K562 (cell line): ENCODE results near the gene GMNN. TPM values are rescaled to one million over a fixed set of nuclear protein-coding genes. Genes with fewer than 3 reads are reported as not detected.

Experiments used
- BCOR ChIP-seq: fragments of 450-650 bp; IDR thresholded peaks from 2 replicates; pipeline ENCODE4 v1.6.1; 2016
- CC2D1A ChIP-seq: fragments of 450-650 bp; IDR thresholded peaks from 2 replicates; pipeline ENCODE4 v1.6.1; 2017; ENCODE audit warnings: mild to moderate bottlenecking
- FOXA1 ChIP-seq: fragments of 450-650 bp; IDR thresholded peaks from 2 replicates; pipeline ENCODE4 v1.6.1; 2016; ENCODE audit warnings: mild to moderate bottlenecking, borderline replicate concordance
- GTF2A2 ChIP-seq: IDR thresholded peaks from 2 replicates; pipeline ENCODE4 v1.6.1; 2016; ENCODE audit warnings: mild to moderate bottlenecking, missing genetic modification characterization, missing compliant biosample characterization
- JUND ChIP-seq, 2 experiments: IDR thresholded peaks; 2 replicates in 1 of 2; 3 replicates in 1 of 2; pipeline ENCODE4 v1.6.1; 2011; ENCODE audit warnings: borderline replicate concordance in 2 of 2, low read depth in 2 of 2, low read length in 2 of 2, improper control_type of control experiment in 1 of 2, missing biosample characterization in 1 of 2, missing genetic modification characterization in 1 of 2, missing genetic modification reagents in 1 of 2
- KDM1A ChIP-seq, 2 experiments: fragments of 450-650 bp; IDR thresholded peaks; 2 replicates each; pipeline ENCODE4 v1.6.1; 2016; ENCODE audit warnings: mild to moderate bottlenecking in 2 of 2
- KLF1 ChIP-seq: fragments of 450-650 bp; IDR thresholded peaks from 2 replicates; pipeline ENCODE4 v1.6.1; 2016; ENCODE audit warnings: missing genetic modification characterization, missing compliant biosample characterization
- MIER1 ChIP-seq: fragments of 450-650 bp; IDR thresholded peaks from 2 replicates; pipeline ENCODE4 v1.6.1; 2016; ENCODE audit warnings: antibody characterized with exemption, mild to moderate bottlenecking, low read depth
- MYNN ChIP-seq, 2 experiments: sonication (generic); formaldehyde crosslinking in 1 of 2; IDR thresholded peaks; 2 replicates each; pipeline versions ENCODE4 v1.5.0 to v1.6.1; 2016 to 2020; ENCODE audit warnings: antibody characterized with exemption in 1 of 2, missing genetic modification reagents in 1 of 2
- OTX1 ChIP-seq: fragments of 450-650 bp; formaldehyde crosslinking; IDR thresholded peaks from 2 replicates; pipeline ENCODE4 v1.4.0; 2022; ENCODE audit warnings: mild to moderate bottlenecking
- RBFOX2 ChIP-seq: fragments of 200-400 bp; formaldehyde crosslinking; IDR thresholded peaks from 2 replicates; pipeline ENCODE4 v1.6.1; 2017; ENCODE audit warnings: low read depth, mild to moderate bottlenecking, low read length, moderate library complexity
- RBM25 ChIP-seq: fragments of 200-400 bp; formaldehyde crosslinking; IDR thresholded peaks from 2 replicates; pipeline ENCODE4 v1.6.1; 2018; ENCODE audit warnings: low read length, low read depth, moderate library complexity; ENCODE audit not compliant: severe bottlenecking
- RERE ChIP-seq: sonication (generic); formaldehyde crosslinking; IDR thresholded peaks from 2 replicates; pipeline ENCODE4 v1.8.0; 2023; ENCODE audit warnings: missing genetic modification reagents, mild to moderate bottlenecking, borderline replicate concordance
- SMAD4 ChIP-seq: fragments of 250-450 bp; sonication (Bioruptor Pico); conservative IDR thresholded peaks from 2 replicates; pipeline ENCODE4 v1.8.0; 2021; ENCODE audit warnings: inconsistent platforms, mild to moderate bottlenecking, moderate library complexity
- SUPT5H ChIP-seq: fragments of 450-650 bp; IDR thresholded peaks from 2 replicates; pipeline ENCODE4 v1.6.1; 2016
- THRB ChIP-seq: fragments of 450-650 bp; formaldehyde crosslinking; conservative IDR thresholded peaks from 2 replicates; pipeline ENCODE4 v1.4.0; 2022; ENCODE audit warnings: mild to moderate bottlenecking, missing genetic modification characterization
- ZFPM2 ChIP-seq: fragments of 250-450 bp; sonication (Bioruptor Pico); IDR thresholded peaks from 2 replicates; pipeline ENCODE4 v1.5.1; 2022; ENCODE audit warnings: mild to moderate bottlenecking
- ZNF143 ChIP-seq: sonication (generic); formaldehyde crosslinking; IDR thresholded peaks from 2 replicates; pipeline ENCODE4 v1.9.0; 2022; ENCODE audit warnings: mild to moderate bottlenecking, missing genetic modification reagents
- ZNF282 ChIP-seq: sonication (generic); formaldehyde crosslinking; IDR thresholded peaks from 2 replicates; pipeline ENCODE4 v1.8.1; 2023; ENCODE audit warnings: missing genetic modification reagents
- ZNF511 ChIP-seq: sonication (generic); formaldehyde crosslinking; IDR thresholded peaks from 2 replicates; pipeline ENCODE4 v1.8.0; 2022; ENCODE audit warnings: mild to moderate bottlenecking, missing genetic modification reagents
- polyA plus RNA-seq, 8 experiments: library from polyadenylated mRNA; depleted of rRNA in 4 of 8; stranded (reverse) in 5 of 8; unstranded in 3 of 8; fragments of >200 nt; fragmentation: Nextera tagmentation in 2 of 8; fragmentation: Illumina TruSeq in 1 of 8; extraction: Ambion mirVana in 2 of 8; extraction: Trizol in 1 of 8; gene quantifications; 2 replicates each; pipeline versions ENCODE4 v1.2.1 to v1.2.3, GENCODE V29; 2011 to 2014; ENCODE audit warnings: inconsistent platforms in 1 of 8, missing spikeins in 1 of 8
- total RNA-seq, 7 experiments: library from RNA; depleted of rRNA in 6 of 7; stranded (reverse); fragments of >200 nt in 6 of 7; fragmentation: Illumina TruSeq in 2 of 7; extraction: Trizol in 2 of 7; gene quantifications; 2 replicates each; pipeline versions ENCODE4 v1.2.1 to v1.2.3, GENCODE V29; 2011 to 2021; ENCODE audit warnings: low replicate concordance in 1 of 7

GMNN gene
- total and polyA plus RNA-seq, 9 of the 15 experiments (the other 6 are each of a cell fraction or from before 2014, with no cell fraction given), result 144 to 370 (median 210) TPM

- peak; percentile 29; the same call in 1 of the 2 replicates for TF ChIP-seq BCOR
- TF ChIP-seq CC2D1A, result peak; percentile 63
- peak; percentile 99 for TF ChIP-seq SUPT5H
- TF ChIP-seq KDM1A (IDR thresholded peaks at IDR 0.05), result no peak
- peak; percentile 85; the same call in 1 of the 2 replicates for TF ChIP-seq ZNF511 (CRISPR knock-in tag)
- TF ChIP-seq KLF1, result peak; percentile 64
- TF ChIP-seq RBFOX2, result peak; percentile 98
- peak; percentile 99 for TF ChIP-seq RBM25
- no peak for TF ChIP-seq ZFPM2 (CRISPR knock-in tag)
- no peak for TF ChIP-seq ZNF143 (CRISPR knock-in tag)
- TF ChIP-seq GTF2A2, result no peak
- TF ChIP-seq MYNN (IDR thresholded peaks at IDR 0.05), result peak; percentile 46; the same call in 1 of the 2 replicates
- no peak for TF ChIP-seq MYNN (CRISPR knock-in tag; IDR thresholded peaks at IDR 0.05)
- no peak; the same call in 1 of the 2 replicates for TF ChIP-seq SMAD4 (CRISPR knock-in tag)
- peak; percentile 71; the same call in 1 of the 2 replicates for TF ChIP-seq ZNF282
- TF ChIP-seq JUND (IDR thresholded peaks at IDR 0.05; ENCODE audit: borderline replicate concordance, low read depth, low read length), result no peak
- TF ChIP-seq JUND (tag; IDR thresholded peaks at IDR 0.05; ENCODE audit: borderline replicate concordance, low read depth, low read length), result 0 out of 3 replicates have a peak, but pooled peaks have one; percentile 32
- TF ChIP-seq FOXA1, result no peak
- TF ChIP-seq OTX1, result peak; percentile 87; the same call in 1 of the 2 replicates
- no peak for TF ChIP-seq RERE
- no peak; the same call in 1 of the 2 replicates for TF ChIP-seq THRB (CRISPR knock-in tag)
- TF ChIP-seq MIER1, result 0 out of 2 replicates have a peak, but pooled peaks have one; percentile 3
Measured at GRCh38 chr6:24774696-24775519, at the start of gene GMNN (continued).
